ENCODE results near the gene SP100. TPM values are rescaled to one million over a fixed set of nuclear protein-coding genes. Genes with fewer than 3 reads are reported as not detected.
"Not testable (repeated sequence)": the region's sequence is repeated elsewhere in the genome, so short reads cannot be mapped to it uniquely, and the experiment has no call there.

Gene SP100
- total RNA-seq, 1 donor from 2014 or later, result not detected

DNA sequence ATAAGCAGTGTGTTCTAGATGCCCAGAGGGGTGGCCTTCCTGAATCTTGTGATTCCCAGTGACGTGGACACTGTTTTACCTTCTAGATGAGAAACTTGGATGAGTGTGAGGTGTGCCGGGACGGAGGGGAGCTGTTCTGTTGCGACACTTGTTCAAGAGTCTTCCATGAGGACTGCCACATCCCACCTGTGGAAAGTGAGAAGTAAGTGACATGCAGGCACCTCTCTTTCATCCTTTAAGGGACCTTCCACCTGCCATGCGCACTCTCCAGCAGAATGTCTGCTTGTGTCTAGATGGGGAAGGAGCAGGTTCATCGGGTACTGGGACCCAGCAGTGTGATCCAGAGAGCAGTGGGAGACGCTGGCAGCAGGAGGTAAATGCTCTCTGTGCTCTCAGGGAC is 16.0 kb upstream of the SP100 start:
- no peaks in the 10 kb centered on the region for H3K4me1 Mint-ChIP-seq (ENCODE audit: low read depth, unreplicated experiment)
- TF ChIP-seq, protein P1, sequence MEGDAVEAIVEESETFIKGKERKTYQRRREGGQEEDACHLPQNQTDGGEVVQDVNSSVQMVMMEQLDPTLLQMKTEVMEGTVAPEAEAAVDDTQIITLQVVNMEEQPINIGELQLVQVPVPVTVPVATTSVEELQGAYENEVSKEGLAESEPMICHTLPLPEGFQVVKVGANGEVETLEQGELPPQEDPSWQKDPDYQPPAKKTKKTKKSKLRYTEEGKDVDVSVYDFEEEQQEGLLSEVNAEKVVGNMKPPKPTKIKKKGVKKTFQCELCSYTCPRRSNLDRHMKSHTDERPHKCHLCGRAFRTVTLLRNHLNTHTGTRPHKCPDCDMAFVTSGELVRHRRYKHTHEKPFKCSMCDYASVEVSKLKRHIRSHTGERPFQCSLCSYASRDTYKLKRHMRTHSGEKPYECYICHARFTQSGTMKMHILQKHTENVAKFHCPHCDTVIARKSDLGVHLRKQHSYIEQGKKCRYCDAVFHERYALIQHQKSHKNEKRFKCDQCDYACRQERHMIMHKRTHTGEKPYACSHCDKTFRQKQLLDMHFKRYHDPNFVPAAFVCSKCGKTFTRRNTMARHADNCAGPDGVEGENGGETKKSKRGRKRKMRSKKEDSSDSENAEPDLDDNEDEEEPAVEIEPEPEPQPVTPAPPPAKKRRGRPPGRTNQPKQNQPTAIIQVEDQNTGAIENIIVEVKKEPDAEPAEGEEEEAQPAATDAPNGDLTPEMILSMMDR (IDR thresholded peaks at IDR 0.05; ENCODE audit: partially characterized antibody, unreplicated experiment), result no peak
- H3K27ac Mint-ChIP-seq (ENCODE audit: unreplicated experiment), result no peak overlapping the region
- no peaks in the 10 kb centered on the region for H3K36me3 Mint-ChIP-seq (ENCODE audit: unreplicated experiment)
- H3K4me3 Mint-ChIP-seq (ENCODE audit: unreplicated experiment), result no peak overlapping the region
- no peaks in the 10 kb centered on the region for H3K9me3 Mint-ChIP-seq (ENCODE audit: unreplicated experiment)
- H3K27me3 Mint-ChIP-seq (ENCODE audit: unreplicated experiment), result no peaks in the 10 kb centered on the region
- DNase-seq, result no peak

DNA sequence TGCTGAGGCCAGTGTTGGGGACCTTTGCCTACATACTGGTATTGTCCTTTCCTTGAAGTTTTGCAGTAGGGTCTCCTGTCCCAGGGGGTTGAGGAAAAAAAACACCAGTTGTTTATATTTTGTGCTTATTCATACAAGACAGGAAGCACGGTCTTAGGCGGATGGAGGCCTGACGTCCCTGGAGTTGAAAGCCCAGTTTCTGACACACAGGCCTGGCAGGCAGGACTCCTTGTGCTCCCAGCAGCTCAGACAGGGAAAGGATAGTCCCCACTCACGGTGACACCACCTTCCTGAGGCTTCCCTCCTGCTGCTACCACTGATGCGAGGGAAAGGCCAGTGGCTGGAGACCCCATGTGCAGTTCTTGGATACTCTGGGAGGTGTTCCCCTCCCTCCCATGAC is 15.5 kb upstream of the SP100 start:
- no peaks in the 10 kb centered on the region for H3K9me3 Mint-ChIP-seq (ENCODE audit: unreplicated experiment)
- H3K27ac Mint-ChIP-seq (ENCODE audit: unreplicated experiment), result no peak overlapping the region
- H3K4me3 Mint-ChIP-seq (ENCODE audit: unreplicated experiment), result no peak overlapping the region
- no peaks in the 10 kb centered on the region for H3K27me3 Mint-ChIP-seq (ENCODE audit: unreplicated experiment)
- TF ChIP-seq, protein P1 (IDR thresholded peaks at IDR 0.05; ENCODE audit: partially characterized antibody, unreplicated experiment), result no peak
- no peaks in the 10 kb centered on the region for H3K4me1 Mint-ChIP-seq (ENCODE audit: low read depth, unreplicated experiment)
- H3K36me3 Mint-ChIP-seq (ENCODE audit: unreplicated experiment), result no peaks in the 10 kb centered on the region
- DNase-seq, result no peak

DNA sequence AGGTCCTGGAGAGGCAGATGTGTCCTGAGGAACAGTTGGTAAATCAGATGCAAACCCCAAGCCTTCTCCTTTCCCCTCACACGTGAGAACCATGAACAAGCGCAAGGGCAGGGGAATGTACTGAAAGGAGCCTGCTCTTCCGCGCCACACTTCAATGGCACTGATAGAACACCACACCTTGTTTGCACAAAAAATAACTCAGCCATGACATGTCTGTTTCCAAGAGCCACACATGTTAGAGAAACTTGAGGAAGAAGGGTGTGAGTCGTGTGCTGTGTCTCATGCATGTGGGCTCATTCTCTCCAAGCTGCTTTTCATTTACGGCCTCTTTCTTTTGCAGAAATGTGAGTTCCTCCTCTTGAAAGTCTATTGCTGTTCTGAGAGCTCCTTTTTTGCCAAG is 15.0 kb upstream of the SP100 start:
- not testable (repeated sequence) for H3K4me1 Mint-ChIP-seq (ENCODE audit: low read depth, unreplicated experiment); H3K27me3 Mint-ChIP-seq (ENCODE audit: unreplicated experiment); H3K36me3 Mint-ChIP-seq (ENCODE audit: unreplicated experiment); H3K4me3 Mint-ChIP-seq (ENCODE audit: unreplicated experiment); H3K9me3 Mint-ChIP-seq (ENCODE audit: unreplicated experiment); H3K27ac Mint-ChIP-seq (ENCODE audit: unreplicated experiment); DNase-seq

DNA sequence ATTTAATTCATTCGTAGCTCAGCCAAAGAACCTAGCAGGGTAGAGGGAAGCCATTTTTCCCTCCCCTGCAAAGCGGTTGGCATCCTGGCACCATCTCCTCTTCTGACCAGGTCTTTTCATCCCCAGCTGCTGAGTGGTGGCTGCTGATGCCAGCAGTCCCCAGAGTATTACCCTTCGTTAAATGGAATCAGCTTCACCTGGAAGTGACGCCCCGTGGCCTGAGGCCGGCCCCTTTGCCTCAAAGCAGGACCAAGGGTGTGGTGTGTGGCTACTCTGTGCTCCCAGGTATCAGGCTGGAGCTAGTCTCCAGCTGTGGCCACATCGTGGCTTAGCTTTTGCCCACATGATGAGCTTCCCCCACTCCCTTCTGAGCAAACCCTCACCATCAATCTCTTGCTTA is 12.3 kb upstream of the SP100 start:
- Mint-ChIP-seq H3K27ac (ENCODE audit: unreplicated experiment) (no peak overlapping the region), H3K9me3 (ENCODE audit: unreplicated experiment) (peaks cover 2% of the 10 kb centered on the region), H3K4me3 (ENCODE audit: unreplicated experiment) (no peak overlapping the region), H3K27me3 (ENCODE audit: unreplicated experiment) (no peaks in the 10 kb centered on the region), H3K36me3 (ENCODE audit: unreplicated experiment) (no peaks in the 10 kb centered on the region), H3K4me1 (ENCODE audit: low read depth, unreplicated experiment) (no peaks in the 10 kb centered on the region)
- no peak for DNase-seq
- TF ChIP-seq, protein P1 (IDR thresholded peaks at IDR 0.05; ENCODE audit: partially characterized antibody, unreplicated experiment), result no peak

DNA sequence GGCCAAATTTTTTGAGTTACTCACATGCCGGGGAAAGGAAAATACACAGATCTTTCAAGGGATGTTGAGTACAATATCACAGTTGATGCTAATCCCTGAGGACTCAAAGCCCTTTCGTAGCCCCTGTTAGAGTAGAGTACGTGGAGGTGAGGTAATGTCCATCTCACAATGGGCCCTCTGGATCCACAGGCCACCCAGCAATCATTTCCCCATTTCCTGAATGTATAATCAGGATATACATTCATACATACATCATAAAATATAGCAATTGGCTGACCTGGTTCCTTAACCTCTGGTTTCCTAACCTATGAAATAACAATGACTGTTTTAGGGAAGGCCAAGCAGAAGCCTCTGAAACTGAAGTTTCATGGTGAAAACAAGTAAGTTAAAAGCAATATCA is 10.2 kb upstream of the SP100 start:
- Mint-ChIP-seq H3K4me3 (ENCODE audit: unreplicated experiment) (no peak overlapping the region), H3K36me3 (ENCODE audit: unreplicated experiment) (no peaks in the 10 kb centered on the region), H3K9me3 (ENCODE audit: unreplicated experiment) (peaks cover 2% of the 10 kb centered on the region), H3K27me3 (ENCODE audit: unreplicated experiment) (peaks cover 4% of the 10 kb centered on the region), H3K4me1 (ENCODE audit: low read depth, unreplicated experiment) (no peaks in the 10 kb centered on the region), H3K27ac (ENCODE audit: unreplicated experiment) (no peak overlapping the region)
- TF ChIP-seq, protein P1 (IDR thresholded peaks at IDR 0.05; ENCODE audit: partially characterized antibody, unreplicated experiment), result no peak
- DNase-seq, result no peak

Measured in glutamatergic neuron (in vitro differentiated cells).